GM19193 (cell line): ENCODE measurements around the gene PAX7.

ENCODE experiments used
- POLR2A ChIP-seq: IDR thresholded peaks from 4 replicates; pipeline ENCODE4 v1.6.1; 2011; ENCODE audit not compliant: insufficient read depth, insufficient read length; ENCODE audit errors: extremely low read depth

The PAX7 gene

GRCh38 chr1:18732686-18733085 lies 102.0 kb downstream of the PAX7 start:
- no peak for TF ChIP-seq POLR2A

DNA sequence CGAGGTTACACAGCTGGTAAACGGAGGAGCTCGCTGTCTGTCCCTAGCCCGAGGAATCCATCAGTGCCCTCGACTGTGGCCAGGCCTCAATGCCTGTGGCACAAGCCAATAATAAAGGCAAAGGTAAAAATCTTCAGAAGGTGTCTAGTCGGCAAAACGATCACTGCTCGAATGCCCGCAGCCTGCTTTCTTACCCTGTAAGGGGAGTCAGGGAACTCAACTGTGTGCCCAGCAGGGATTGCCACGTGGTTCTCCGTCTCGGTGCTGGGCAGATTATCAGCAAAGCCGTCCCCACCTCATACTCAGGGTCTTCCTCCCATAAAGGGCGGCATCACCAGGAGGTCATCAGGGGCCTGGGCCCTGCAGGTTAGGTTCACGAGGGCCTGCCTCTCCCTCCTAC lies 103.4 kb downstream of the PAX7 start:
- no peak for TF ChIP-seq POLR2A

GRCh38 chr1:18734461-18735223 lies 104.0 kb downstream of the PAX7 start:
- no peak for TF ChIP-seq POLR2A

DNA sequence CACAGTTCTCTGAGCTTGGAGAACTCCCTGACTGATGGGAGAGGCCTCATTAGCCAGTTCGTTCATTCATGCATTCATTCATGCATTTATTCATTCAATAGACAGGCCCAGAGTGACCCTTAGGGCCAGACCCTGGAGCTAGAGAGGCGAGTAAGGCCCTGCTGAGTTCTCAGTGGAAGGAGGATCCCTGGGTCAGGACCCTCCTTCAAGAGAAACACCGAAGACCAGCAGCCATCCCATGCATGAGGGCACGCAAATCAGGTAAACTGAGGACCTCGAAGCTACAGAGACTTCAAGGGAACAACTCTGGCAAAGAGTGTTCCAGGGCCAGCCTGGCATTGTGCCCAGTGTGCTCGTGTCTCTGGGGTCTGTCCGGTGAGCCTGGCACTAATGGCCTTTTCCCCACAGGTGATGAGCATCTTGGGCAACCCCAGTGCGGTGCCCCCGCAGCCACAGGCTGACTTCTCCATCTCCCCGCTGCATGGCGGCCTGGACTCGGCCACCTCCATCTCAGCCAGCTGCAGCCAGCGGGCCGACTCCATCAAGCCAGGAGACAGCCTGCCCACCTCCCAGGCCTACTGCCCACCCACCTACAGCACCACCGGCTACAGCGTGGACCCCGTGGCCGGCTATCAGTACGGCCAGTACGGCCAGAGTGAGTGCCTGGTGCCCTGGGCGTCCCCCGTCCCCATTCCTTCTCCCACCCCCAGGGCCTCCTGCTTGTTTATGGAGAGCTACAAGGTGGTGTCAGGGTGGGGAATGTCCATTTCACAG lies 104.8 kb downstream of the PAX7 start:
- TF ChIP-seq POLR2A, result no peak

DNA sequence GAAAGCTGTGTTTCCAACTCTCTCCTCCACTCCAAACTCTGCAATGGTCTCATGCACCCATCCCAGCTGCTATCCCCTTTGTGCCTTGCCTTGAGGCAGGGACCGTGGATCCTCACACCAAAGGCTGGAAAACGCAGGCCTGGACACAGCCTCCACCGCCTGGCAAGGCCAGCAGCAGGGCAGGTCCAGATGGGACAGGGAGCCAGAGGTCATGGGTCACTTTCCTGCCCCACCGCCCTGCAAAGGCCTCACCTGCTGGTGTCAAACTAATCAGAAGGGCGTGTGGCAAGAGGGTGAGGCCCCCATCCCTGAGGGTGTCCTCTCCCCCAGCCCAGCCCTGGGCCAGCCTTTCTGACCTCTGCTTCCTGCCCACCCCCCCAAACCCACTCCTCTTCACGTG lies 106.3 kb downstream of the PAX7 start:
- no peak for TF ChIP-seq POLR2A

DNA sequence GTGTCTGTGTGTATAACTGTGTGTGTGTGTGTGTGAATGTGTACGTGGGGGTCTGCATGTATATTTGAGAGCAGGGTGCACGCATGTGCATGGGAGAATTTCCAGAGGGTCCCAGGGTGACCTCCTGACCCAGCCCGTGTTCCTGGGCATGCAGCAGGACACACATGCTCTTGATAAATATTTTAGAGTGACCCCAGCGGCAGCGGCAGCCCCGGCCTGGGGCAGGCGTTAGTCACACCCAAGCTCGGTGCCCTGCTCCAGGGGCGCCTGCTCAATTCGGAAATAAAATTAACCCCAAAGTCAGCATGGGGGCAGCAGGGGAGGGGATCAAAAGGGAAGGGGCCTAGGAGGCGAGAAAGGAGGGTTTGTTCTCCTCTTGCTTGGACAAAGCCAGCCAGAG lies 107.5 kb downstream of the PAX7 start:
- TF ChIP-seq POLR2A, result no peak

DNA sequence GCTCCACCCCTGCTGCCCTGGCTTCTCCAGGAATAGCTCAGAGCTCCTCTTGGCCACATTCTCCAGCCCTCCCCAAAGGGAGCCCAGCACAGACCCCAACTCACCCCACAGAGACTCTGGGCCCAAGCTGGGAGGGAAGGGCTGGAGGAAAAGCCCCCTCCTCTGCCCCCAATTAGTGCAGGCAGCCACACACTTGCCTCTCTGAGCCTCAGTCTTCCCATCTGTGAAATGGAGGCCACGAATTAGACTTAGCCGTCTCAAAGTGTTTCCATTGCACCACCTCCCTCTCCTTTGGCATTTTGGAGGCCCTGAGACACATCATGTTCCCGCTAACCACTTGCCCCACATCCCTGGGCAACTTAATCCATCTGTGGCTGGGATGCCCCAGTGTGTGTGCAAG lies 108.0 kb downstream of the PAX7 start:
- no peak for TF ChIP-seq POLR2A

GRCh38 chr1:18739408-18739807 lies 108.8 kb downstream of the PAX7 start:
- TF ChIP-seq POLR2A, result no peak

DNA sequence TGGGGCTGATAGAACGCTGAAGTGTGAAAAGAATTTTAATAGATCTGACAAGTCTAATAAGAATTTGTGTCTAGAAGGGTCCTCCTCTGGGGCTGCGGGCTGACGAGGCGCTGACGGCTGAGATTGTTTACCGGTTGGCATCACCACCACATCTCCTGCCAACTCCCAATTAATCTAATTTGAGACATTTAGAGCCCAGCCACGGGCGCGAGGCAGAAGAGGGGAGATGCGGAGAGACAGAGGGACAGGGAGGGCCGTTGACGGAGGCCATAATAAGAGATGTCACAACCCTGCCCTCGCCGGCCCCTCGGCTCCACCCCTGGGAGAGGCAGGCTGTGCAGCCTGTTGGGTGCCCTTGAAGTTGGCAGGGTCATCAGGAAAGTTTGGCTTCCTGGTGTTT lies 109.3 kb downstream of the PAX7 start:
- TF ChIP-seq POLR2A, result no peak

DNA sequence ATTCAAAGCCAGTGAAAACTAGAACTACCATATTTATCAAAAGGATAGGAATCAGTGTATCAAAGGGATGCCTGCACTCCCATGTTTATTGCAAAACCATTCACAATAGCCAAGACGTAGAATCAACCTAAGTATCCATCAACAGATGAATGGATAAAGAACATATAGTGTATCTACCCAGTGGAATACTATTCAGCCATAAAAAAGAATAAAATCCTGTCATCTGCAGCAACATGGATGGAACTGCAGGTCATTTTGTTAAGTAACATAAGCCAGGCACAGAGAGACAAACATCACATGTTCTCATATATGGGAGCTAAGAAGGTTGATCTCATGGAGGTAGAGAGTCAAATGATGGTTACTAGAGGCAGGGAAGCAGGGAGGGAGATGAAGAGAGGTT lies 110.0 kb downstream of the PAX7 start:
- no peak for TF ChIP-seq POLR2A

- TF ChIP-seq POLR2A, result no peak
These were observed 112.6 kb downstream of the PAX7 start for GRCh38 chr1:18743233-18743632.

GRCh38 chr1:18746981-18747380 lies 116.3 kb downstream of the PAX7 start:
- no peak for TF ChIP-seq POLR2A

DNA sequence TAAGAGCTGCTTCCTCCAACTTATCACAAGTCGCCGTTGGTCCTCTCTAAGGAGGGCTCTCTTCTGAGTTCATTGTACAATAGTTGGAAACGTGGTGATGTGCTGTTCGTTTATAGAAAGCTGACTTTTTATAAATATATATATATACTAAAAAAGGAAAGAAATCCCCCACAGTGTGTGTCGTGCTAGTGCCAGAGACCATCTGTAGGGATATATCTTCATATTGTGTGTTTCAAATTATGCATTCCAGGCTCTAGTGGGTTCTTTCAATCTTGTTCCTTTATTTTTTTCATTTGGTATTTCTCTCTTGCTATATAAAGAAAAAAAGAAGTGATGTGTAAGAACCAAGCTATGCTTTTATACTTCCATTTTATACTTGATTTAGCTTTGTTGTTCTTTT lies 117.0 kb downstream of the PAX7 start:
- TF ChIP-seq POLR2A, result no peak

- TF ChIP-seq POLR2A, result no peak
These were observed 117.8 kb downstream of the PAX7 start for GRCh38 chr1:18748435-18748834.

DNA sequence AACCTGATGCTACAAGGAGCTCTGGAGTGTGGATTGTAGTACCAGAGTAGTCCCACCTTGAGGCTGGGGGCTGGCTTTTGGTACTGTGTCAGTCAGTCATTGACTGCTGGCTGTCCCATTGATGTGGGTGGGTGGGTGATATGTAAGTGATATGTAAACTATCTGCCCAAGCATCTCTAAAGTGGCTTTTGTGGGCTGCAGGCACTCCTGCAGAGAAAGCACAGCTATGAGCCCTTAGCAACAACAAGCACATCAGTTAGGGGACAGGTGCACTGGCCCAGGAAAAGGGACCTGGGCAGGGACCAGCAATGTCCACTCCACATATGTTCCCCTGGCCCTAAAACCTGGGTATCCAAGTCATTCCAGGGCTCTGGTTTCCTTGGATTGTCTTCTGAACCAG lies 118.9 kb downstream of the PAX7 start:
- TF ChIP-seq POLR2A, result no peak

DNA sequence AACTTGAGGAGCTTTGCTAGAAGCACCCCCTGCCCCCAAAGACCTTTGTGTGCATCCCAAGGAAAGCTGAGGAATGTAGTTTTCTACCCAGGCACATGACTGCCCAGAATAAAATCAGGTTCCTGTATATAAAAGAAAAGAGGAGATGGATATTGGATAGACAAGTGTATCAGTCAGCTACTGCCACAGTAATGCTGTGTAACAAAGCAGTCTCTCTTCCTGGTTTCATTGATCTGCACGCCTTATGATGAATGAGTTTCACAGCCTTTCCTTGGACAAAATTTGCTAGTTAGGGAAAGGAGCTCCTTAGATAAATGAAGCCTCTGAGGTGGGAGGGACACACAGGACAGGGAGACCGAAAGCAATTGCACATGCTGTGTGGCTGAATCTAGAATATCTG lies 120.0 kb downstream of the PAX7 start:
- no peak for TF ChIP-seq POLR2A

- no peak for TF ChIP-seq POLR2A
These were observed 120.8 kb downstream of the PAX7 start for GRCh38 chr1:18751425-18751824.

DNA sequence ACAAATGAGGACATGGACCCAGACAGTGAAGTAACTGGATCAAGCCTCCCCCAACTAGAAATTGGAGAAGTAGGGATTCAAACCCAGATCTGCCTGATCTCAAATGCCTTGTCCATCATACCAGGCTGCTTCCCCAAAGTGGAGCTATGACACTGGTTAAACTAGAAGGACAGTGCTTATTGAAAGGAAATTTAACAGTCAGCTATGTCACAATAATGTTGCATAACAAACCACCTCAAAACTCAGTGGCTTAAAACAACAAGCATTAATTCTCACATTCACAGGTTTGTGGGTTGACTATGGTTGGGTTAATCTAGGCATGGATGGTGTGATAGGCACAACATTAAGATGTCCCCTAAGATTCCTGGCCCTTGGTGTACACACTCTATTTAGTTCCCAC lies 121.8 kb downstream of the PAX7 start:
- no peak for TF ChIP-seq POLR2A
